ENCODE data around the gene GAL.

DNA sequence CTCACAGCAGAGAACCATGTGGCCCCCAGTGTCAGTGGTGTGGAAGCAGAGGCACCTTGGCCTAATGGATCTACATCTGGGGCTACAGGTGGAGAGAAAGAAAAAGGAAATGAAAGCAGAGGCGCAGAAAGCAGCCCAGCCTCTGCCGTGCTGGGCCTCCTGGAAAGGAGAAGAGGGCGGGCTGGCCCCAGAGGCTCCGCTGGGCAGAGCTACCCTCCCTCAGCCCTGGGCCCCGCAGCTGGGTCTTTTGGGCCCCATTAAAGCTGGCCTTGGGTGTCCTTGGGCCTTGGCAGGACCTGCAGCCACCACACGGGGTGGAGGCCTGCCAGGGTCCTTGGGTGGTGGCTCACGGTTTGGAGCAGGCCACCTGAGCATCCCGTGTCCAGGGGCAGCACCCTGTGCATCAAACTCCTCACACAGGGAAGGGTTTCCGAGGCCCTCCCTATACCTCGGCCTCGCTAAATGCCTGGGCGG lies 31.6 kb upstream of the GAL start:
- TF ChIP-seq TAF1 (IDR thresholded peaks at IDR 0.05; ENCODE audit: low read depth) (no peak), EP300 (IDR thresholded peaks at IDR 0.05; ENCODE audit: borderline replicate concordance) (no peak), YY1 (IDR thresholded peaks at IDR 0.05; ENCODE audit: low read depth) (no peak), MAX (IDR thresholded peaks at IDR 0.05) (no peak), REST (IDR thresholded peaks at IDR 0.05; ENCODE audit: low read depth) (no peak), TEAD4 (IDR thresholded peaks at IDR 0.05) (no peak), CREB1 (IDR thresholded peaks at IDR 0.05; ENCODE audit: low read depth) (no peak), TCF12 (IDR thresholded peaks at IDR 0.05; ENCODE audit: low read depth) (no peak), RAD21 (IDR thresholded peaks at IDR 0.05; ENCODE audit: low read depth) (no peak), EGR1 (IDR thresholded peaks at IDR 0.05) (no peak)
